Mammary epithelial cell (primary cell): ENCODE data around the gene ECD.

ENCODE experiments used
- CTCF ChIP-seq, 2 donors: IDR thresholded peaks in 1 of 2; conservative IDR thresholded peaks in 1 of 2; 2 replicates each; pipeline ENCODE4 v1.5.1; 2011 to 2012; ENCODE audit warnings: inconsistent platforms in 2 of 2, low read length in 2 of 2, mild to moderate bottlenecking in 2 of 2, control low read depth in 1 of 2, low read depth in 1 of 2; ENCODE audit not compliant: insufficient read depth in 1 of 2; ENCODE audit errors: extremely low read depth in 1 of 2
- EZH2 ChIP-seq: IDR thresholded peaks from 2 replicates; pipeline ENCODE4 v1.6.1; 2012; ENCODE audit warnings: low read length, inconsistent platforms, borderline replicate concordance

DNA sequence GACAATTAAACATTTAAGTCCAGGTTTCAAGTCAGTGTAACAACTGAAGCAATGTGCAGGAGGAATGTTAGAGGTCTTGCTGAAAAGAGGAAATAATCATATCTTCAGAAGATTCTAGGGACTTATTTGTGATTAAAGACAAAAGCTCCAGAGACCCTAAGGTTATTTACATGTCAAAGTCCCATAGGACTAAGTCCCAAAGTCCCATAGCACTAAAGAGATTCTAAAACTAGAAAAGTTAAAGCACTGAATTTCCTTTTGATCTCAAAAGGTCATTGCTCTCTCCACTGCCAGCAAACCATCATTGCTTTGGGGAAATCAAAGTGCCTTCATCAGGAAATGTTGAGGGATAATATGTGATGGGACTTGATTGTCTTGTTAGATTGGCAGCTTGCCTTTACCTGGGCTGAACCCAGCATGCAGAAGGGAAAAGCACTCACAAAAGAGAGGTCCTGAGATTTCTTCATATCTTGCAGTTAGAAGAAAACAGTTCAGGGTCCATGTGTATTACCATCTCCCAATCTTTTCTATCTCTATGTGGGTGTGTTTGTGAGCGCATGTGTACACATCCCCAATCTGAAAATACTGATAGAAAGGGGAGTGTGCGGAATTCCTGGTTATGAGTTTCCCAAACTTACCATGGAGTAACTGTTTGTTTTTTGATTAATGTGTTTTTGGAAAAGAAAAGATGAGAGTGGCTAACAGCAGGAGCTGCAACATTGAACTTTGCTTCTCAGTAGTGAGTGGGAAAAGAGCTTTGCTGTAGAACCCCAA lies 35.7 kb downstream of the ECD start:
- TF ChIP-seq CTCF (conservative IDR thresholded peaks at IDR 0.05 in 1 of 2, IDR thresholded peaks at IDR 0.05 in 1 of 2; ENCODE audit: extremely low read depth in 1 of 2, insufficient read depth in 1 of 2, low read depth in 1 of 2, low read length in 2 of 2): no peak
- no peak for TF ChIP-seq EZH2
